HepG2 (cell line): ENCODE results near the gene PCNP. TPM values are rescaled to one million over a fixed set of nuclear protein-coding genes. Genes with fewer than 3 reads are reported as not detected.

Experiments used
- ATAC-seq: fragments of 200-7000 bp; cut with Tn5 transposase; 3 replicates; pipeline ENCODE4 v1.9.1; 2020; ENCODE audit warnings: mild to moderate bottlenecking, moderate library complexity
- BruUV-seq: library from RNA; stranded (reverse); fragments of 400-500 nt; replicated peaks from 2 replicates; lab custom pipeline; 2021; lab: Mats Ljungman, UMichigan
- CTCF ChIA-PET: fragments of 300-600 bp; formaldehyde crosslinking; extraction: SDS; loops from one replicate; lab custom pipeline; 2021; ENCODE audit warnings: low total read pairs, inconsistent platforms, low intra/inter-chr PET ratio; lab: Yijun Ruan, JAX
- POLR2A ChIA-PET: fragments of 350-600 bp; sonication (Branson Sonifier 250); formaldehyde crosslinking; loops from one replicate; lab custom pipeline; 2020; ENCODE audit warnings: antibody characterized with exemption, inconsistent platforms; lab: Yijun Ruan, JAX
- DNase-seq: peaks from one replicate; pipeline ENCODE4 v3.0.0-alpha.2; 2015; ENCODE audit warnings: low spot score
- FAIRE-seq: peaks from 3 replicates; lab custom pipeline; 2011; peaks lifted over from hg19 to GRCh38; lab: Jason Lieb, UNC
- H2AFZ ChIP-seq: one replicate; pipeline ENCODE4 v1.6.1; 2011; ENCODE audit warnings: low read length, inconsistent platforms
- H3K27ac ChIP-seq: fragments of 300-600 bp; 3 replicates; pipeline ENCODE4 v1.8.0; 2011; ENCODE audit warnings: mixed run types, mild to moderate bottlenecking, mixed read lengths, low read length, inconsistent platforms; ENCODE audit not compliant: insufficient read depth; ENCODE audit errors: extremely low read length
- H3K27me3 ChIP-seq, 2 experiments: fragments of 200-600 bp in 1 of 2; 2 replicates in 1 of 2; 3 replicates in 1 of 2; pipeline versions ENCODE4 v1.6.0 to v1.8.0; 2011; ENCODE audit warnings: low read length in 2 of 2, mild to moderate bottlenecking in 2 of 2, moderate library complexity in 2 of 2, inconsistent platforms in 1 of 2; ENCODE audit not compliant: insufficient read depth in 2 of 2, control insufficient read depth in 1 of 2
- H3K36me3 ChIP-seq, 2 experiments: fragments of 200-600 bp in 1 of 2; replicated peaks in 1 of 2; 2 replicates in 1 of 2; 3 replicates in 1 of 2; pipeline versions ENCODE4 v1.5.1 to v1.8.0; 2011; ENCODE audit warnings: low read length in 2 of 2, inconsistent platforms in 1 of 2; ENCODE audit not compliant: insufficient read depth in 2 of 2, control insufficient read depth in 1 of 2
- H3K4me1 ChIP-seq: 2 replicates; pipeline ENCODE4 v1.5.1; 2012; ENCODE audit warnings: low read length, inconsistent platforms; ENCODE audit not compliant: insufficient read depth
- H3K4me2 ChIP-seq: 2 replicates; pipeline ENCODE4 v1.6.0; 2011; ENCODE audit warnings: low read depth, low read length, inconsistent platforms
- H3K4me3 ChIP-seq, 3 experiments: fragments of 200-600 bp in 1 of 3; sonication (generic), shearing (Covaris generic) in 1 of 3; replicated peaks in 1 of 3; 2 replicates each; pipeline ENCODE4 v1.5.1; 2011 to 2016; ENCODE audit warnings: low read length in 3 of 3, inconsistent platforms in 2 of 3, low read depth in 2 of 3, mild to moderate bottlenecking in 2 of 3, control low read depth in 1 of 3, mixed read lengths in 1 of 3; ENCODE audit not compliant: insufficient read depth in 1 of 3
- H3K79me2 ChIP-seq: one replicate; pipeline ENCODE4 v1.6.1; 2011; ENCODE audit warnings: low read length, inconsistent platforms; ENCODE audit not compliant: insufficient read depth
- H3K9ac ChIP-seq: 2 replicates; pipeline ENCODE4 v1.6.0; 2011; ENCODE audit warnings: mild to moderate bottlenecking, low read depth, low read length, inconsistent platforms; ENCODE audit not compliant: insufficient read depth
- H3K9me3 ChIP-seq: 2 replicates; pipeline ENCODE4 v1.5.1; 2012; ENCODE audit warnings: mild to moderate bottlenecking, low read length
- H4K20me1 ChIP-seq: 2 replicates; pipeline ENCODE4 v1.6.0; 2011; ENCODE audit warnings: inconsistent platforms, mild to moderate bottlenecking, low read length, moderate library complexity; ENCODE audit not compliant: insufficient read depth
- ATF7-NPFF ChIP-seq: sonication (generic); formaldehyde crosslinking; IDR thresholded peaks from 2 replicates; pipeline ENCODE4 v1.8.1; 2023; ENCODE audit warnings: mild to moderate bottlenecking, low read depth, missing genetic modification reagents, moderate library complexity
- CENPX ChIP-seq: sonication (generic); formaldehyde crosslinking; IDR thresholded peaks from 2 replicates; pipeline ENCODE4 v1.9.0; 2021; ENCODE audit warnings: mild to moderate bottlenecking, missing genetic modification reagents, moderate library complexity
- HNRNPUL1 ChIP-seq: fragments of 200-400 bp; formaldehyde crosslinking; IDR thresholded peaks from 2 replicates; pipeline ENCODE4 v1.6.1; 2017; ENCODE audit warnings: low read depth, mild to moderate bottlenecking, low read length, moderate library complexity
- LCORL ChIP-seq, 2 experiments: fragments of 450-650 bp in 1 of 2; sonication (generic) in 1 of 2; formaldehyde crosslinking in 1 of 2; IDR thresholded peaks; 2 replicates each; pipeline versions ENCODE4 v1.5.0 to v1.6.1; 2017 to 2020; ENCODE audit warnings: antibody characterized with exemption in 1 of 2, missing genetic modification reagents in 1 of 2
- MED1 ChIP-seq: sonication (generic); formaldehyde crosslinking; IDR thresholded peaks from 2 replicates; pipeline ENCODE4 v1.4.0; 2020; ENCODE audit warnings: missing genetic modification reagents
- PAWR ChIP-seq: sonication (generic); formaldehyde crosslinking; IDR thresholded peaks from 2 replicates; pipeline ENCODE4 v1.4.0; 2020; ENCODE audit warnings: missing genetic modification reagents, mild to moderate bottlenecking, borderline replicate concordance
- SMAD1 ChIP-seq: sonication (generic); formaldehyde crosslinking; IDR thresholded peaks from 2 replicates; pipeline ENCODE4 v1.4.0; 2020; ENCODE audit warnings: missing genetic modification reagents, low read depth, mild to moderate bottlenecking, borderline replicate concordance
- TBP ChIP-seq: sonication (generic); formaldehyde crosslinking; IDR thresholded peaks from 2 replicates; pipeline ENCODE4 v1.5.0; 2020; ENCODE audit warnings: missing genetic modification reagents
- ZNF629 ChIP-seq: sonication (generic); formaldehyde crosslinking; conservative IDR thresholded peaks from 2 replicates; pipeline ENCODE4 v1.5.0; 2020; ENCODE audit warnings: missing genetic modification reagents
- ZNF841 ChIP-seq: sonication (generic); formaldehyde crosslinking; IDR thresholded peaks from 2 replicates; pipeline ENCODE4 v1.8.1; 2023; ENCODE audit warnings: missing genetic modification reagents, borderline replicate concordance
- ZNF883 ChIP-seq: sonication (generic); formaldehyde crosslinking; IDR thresholded peaks from 2 replicates; pipeline ENCODE4 v1.5.1; 2020; ENCODE audit warnings: mild to moderate bottlenecking, missing genetic modification reagents; ENCODE audit errors: not compliant biosample characterization
- ZNF891 ChIP-seq: sonication (generic); formaldehyde crosslinking; IDR thresholded peaks from 2 replicates; pipeline ENCODE4 v1.5.0; 2020; ENCODE audit warnings: mild to moderate bottlenecking, missing genetic modification reagents
- whole genome bisulfite sequencing: methylation state at CpG from one replicate; pipeline ENCODE4 v1.1.6; 2017; ENCODE audit warnings: low lambda C conversion rate; 5-methylcytosine and 5-hydroxymethylcytosine counted together
- in situ Hi-C: cut with HindIII; loops from 2 replicates; pipeline ENCODE4 v1.10.0; 2017; ENCODE audit warnings: low pct_unique_long_range_greater_than_20kb; ENCODE audit not compliant: extremely low pct_ligation_motif_present
- intact Hi-C: fragments of 100-400 bp; cut with micrococcal nuclease; formaldehyde crosslinking; loops from one replicate; pipeline ENCODE4 v1.10.0; 2022; ENCODE audit not compliant: unreplicated experiment
- polyA plus RNA-seq, 8 experiments: library from polyadenylated mRNA; depleted of rRNA in 3 of 8; stranded (reverse) in 7 of 8; unstranded in 1 of 8; fragments of >200 nt; fragmentation: Illumina TruSeq in 4 of 8; extraction: Trizol in 4 of 8; gene quantifications; 2 replicates each; pipeline versions ENCODE4 v1.2.1 to v1.2.3, GENCODE V29; 2011 to 2016; ENCODE audit warnings: low read depth in 4 of 8, missing spikeins in 1 of 8, mixed read lengths in 1 of 8; ENCODE audit not compliant: insufficient read depth in 1 of 8
- total RNA-seq, 5 experiments: library from RNA; depleted of rRNA; stranded (reverse); fragments of >200 nt; fragmentation: Illumina TruSeq; extraction: Trizol; gene quantifications; 2 replicates each; pipeline ENCODE4 v1.2.3, GENCODE V29; 2016; ENCODE audit warnings: low read depth in 1 of 5

The PCNP gene
- total and polyA plus RNA-seq, 2 of the 13 experiments (the other 11 are each of a cell fraction or from before 2014, with no cell fraction given): 44.1 to 78.2 TPM

DNA sequence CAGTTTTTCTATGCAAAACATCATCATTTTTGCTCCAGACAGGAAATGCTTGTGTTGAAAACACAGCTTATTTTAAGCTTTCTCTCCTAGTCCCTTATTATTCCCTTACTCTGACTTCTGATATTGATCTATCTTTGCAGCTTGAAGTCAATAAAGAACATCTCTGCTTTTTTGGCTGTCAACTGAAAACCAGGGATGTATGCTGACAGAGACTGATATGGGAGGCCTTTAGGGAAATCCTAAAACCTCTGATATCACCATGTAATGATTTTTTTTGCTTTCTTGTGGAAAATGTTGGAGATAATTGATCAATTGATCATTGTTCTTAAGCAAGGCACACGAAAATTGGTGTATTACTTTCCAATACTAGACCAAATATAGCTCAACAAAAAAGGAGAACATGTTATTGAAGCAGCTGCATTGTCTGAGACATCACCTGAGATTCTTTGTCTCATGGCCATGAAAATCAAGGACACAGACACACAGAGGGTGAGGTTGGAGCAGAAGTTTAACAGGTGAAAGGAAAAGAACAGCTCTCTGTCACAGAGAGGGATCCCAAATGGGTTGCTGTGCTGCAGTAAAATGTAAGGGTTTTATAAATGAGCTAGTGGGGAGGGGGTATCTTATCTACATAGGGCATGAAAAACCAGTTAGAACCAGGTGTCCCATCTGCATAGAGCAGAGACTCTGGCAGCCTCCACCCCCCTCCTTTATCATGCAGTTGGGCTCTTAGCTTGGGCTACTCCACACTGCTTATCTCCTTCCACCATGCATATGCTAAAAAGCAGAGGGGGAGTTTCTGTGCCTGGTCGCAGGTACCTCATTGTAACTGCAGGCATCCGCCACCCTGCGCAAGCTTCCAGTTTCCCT, 43.9 kb upstream of the PCNP start (continued):
- TF ChIP-seq MED1 (CRISPR knock-in tag) (no peak), ATF7-NPFF (CRISPR knock-in tag) (no peak), ZNF891 (CRISPR knock-in tag) (no peak), ZNF629 (CRISPR knock-in tag) (no peak), LCORL (IDR thresholded peaks at IDR 0.05) (no peak), LCORL (CRISPR knock-in tag; IDR thresholded peaks at IDR 0.05) (no peak), HNRNPUL1 (no peak)
- TF ChIP-seq, all 625 proteins: peak for 0

GRCh38 chr3:101530686-101531047, 43.3 kb upstream of the PCNP start:
- intact Hi-C loops (no loop called here), in situ Hi-C loops (no loop called here)
- DNase-seq (no peak), ATAC-seq (no peak), FAIRE-seq (no peak)
- BruUV-seq: no TSS peak
- H3K4me2 ChIP-seq: no peak overlapping the region
- H3K79me2 ChIP-seq: no peaks in the 10 kb centered on the region
- no peak overlapping the region for H3K9ac ChIP-seq
- H3K27me3 ChIP-seq: 0 out of 5 replicates have a peak, but pooled peaks cover 0 to 7% of the 10 kb centered on the region in 2 experiments
- CTCF ChIA-PET: no interaction called here
- H3K27ac ChIP-seq: no peak overlapping the region
- H3K36me3 ChIP-seq: no peaks in the 10 kb centered on the region
- H2AFZ ChIP-seq: no peak overlapping the region
- no peaks in the 10 kb centered on the region for H3K4me1 ChIP-seq
- no peak for TF ChIP-seq SMAD1 (CRISPR knock-in tag)
- no peak for TF ChIP-seq TBP (CRISPR knock-in tag)
- no peak for TF ChIP-seq ZNF883 (CRISPR knock-in tag)
- no peak for TF ChIP-seq PAWR (CRISPR knock-in tag)
- TF ChIP-seq ZNF841 (CRISPR knock-in tag): no peak
- no peak for TF ChIP-seq CENPX (CRISPR knock-in tag)
- H3K9me3 ChIP-seq: no peaks in the 10 kb centered on the region
- 14% methylated on average over 2 of the region's 2 CpGs for WGBS
- POLR2A ChIA-PET: no interaction called here
- no peaks in the 10 kb centered on the region for H4K20me1 ChIP-seq
- no peak overlapping the region for H3K4me3 ChIP-seq
